Activated naive CD4-positive, alpha-beta T cell treated with anti-CD3 and anti-CD28 coated beads, Interleukin-2, amount 50 U/mL, for 24 hours (primary cell): ENCODE data around the gene SYTL2.
"Not testable (repeated sequence)": the region's sequence is repeated elsewhere in the genome, so short reads cannot be mapped to it uniquely, and the experiment has no call there.

Experiments
- H3K27ac Mint-ChIP-seq: one replicate; pipeline ENCODE4 v1.8.0; 2021; ENCODE audit warnings: mild to moderate bottlenecking, mixed read lengths
- H3K27me3 Mint-ChIP-seq: one replicate; pipeline ENCODE4 v1.8.0; 2021; ENCODE audit warnings: mixed read lengths
- H3K36me3 Mint-ChIP-seq: one replicate; pipeline ENCODE4 v1.8.0; 2021; ENCODE audit warnings: mixed read lengths
- H3K4me1 Mint-ChIP-seq: one replicate; pipeline ENCODE4 v1.8.0; 2021; ENCODE audit warnings: mixed read lengths
- H3K4me3 Mint-ChIP-seq: one replicate; pipeline ENCODE4 v1.8.0; 2021; ENCODE audit warnings: mild to moderate bottlenecking, mixed read lengths
- H3K9me3 Mint-ChIP-seq: one replicate; pipeline ENCODE4 v1.8.0; 2021; ENCODE audit warnings: mixed read lengths

Gene SYTL2

GRCh38 chr11:85680897-85681296, 130.0 kb downstream of the SYTL2 start:
- Mint-ChIP-seq H3K9me3 (no peaks in the 10 kb centered on the region), H3K27ac (no peak overlapping the region), H3K4me1 (peaks cover 19% of the 10 kb centered on the region), H3K36me3 (no peaks in the 10 kb centered on the region), H3K27me3 (peaks cover 1% of the 10 kb centered on the region), H3K4me3 (no peak overlapping the region)

DNA sequence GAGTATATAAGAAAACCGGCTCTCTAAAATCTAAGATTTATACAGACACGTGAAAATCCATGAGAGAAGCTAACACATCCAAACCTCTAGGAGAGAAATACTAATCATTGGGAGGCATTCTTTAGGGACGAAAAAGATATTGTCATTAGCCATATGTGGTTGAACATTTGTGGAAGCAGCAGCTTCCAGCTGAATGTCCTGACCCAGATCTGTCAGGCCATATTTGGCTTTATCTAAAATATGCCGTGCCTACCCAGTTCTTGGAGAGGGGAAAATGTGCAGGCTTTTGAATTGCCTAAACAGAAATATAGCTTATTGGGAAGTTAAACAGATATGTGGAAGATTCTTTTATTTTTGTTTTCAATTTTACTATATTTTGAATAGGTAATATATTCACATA, 131.4 kb downstream of the SYTL2 start:
- no peak overlapping the region for H3K4me3 Mint-ChIP-seq
- peaks cover 19% of the 10 kb centered on the region for H3K4me1 Mint-ChIP-seq
- H3K27ac Mint-ChIP-seq = no peak overlapping the region
- peaks cover 1% of the 10 kb centered on the region for H3K27me3 Mint-ChIP-seq
- no peaks in the 10 kb centered on the region for H3K9me3 Mint-ChIP-seq
- no peaks in the 10 kb centered on the region for H3K36me3 Mint-ChIP-seq

- Mint-ChIP-seq H3K36me3 (no peaks in the 10 kb centered on the region), H3K9me3 (peaks cover 5% of the 10 kb centered on the region), H3K4me3 (no peak overlapping the region), H3K27ac (no peak overlapping the region), H3K4me1 (no peaks in the 10 kb centered on the region), H3K27me3 (no peaks in the 10 kb centered on the region)
Measured at GRCh38 chr11:85673393-85673792, 137.5 kb downstream of the SYTL2 start.

DNA sequence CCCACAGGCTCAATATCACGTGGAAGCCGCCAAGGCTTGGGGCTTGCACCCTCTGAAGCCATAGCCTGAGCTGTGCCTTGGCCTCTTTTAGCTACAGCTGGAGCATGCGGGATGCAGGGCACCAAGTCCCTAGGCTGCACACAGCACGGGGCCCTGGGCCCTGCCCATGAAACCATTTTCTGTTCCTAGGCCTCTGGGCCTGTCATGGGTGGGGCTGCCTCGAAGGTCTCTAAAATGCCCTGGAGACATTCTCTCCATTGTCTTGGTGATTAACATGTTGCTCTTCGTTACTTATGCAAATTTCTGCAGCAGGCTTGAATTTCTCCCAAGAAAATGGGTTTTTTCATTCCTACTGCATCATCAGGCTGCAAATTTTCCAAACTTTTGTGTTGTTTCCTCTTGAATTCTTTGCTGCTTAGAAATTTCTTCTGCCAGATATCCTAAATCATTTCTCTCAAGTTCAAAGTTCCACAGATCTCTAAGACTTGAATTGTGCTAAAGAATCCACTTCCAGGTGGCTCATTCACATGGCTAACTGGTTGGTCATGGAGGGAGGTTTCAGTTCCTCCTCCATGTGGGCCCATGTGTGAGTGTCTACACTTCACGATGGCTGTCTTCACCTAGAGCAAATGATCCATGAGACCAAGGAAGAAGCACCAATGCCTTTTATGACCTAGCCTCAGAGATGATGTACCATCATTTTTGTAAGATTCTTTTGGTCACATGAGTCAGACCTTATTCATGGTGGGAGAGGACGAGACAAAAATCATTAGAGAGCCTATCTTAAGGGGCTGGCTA, 138.6 kb downstream of the SYTL2 start:
- no peaks in the 10 kb centered on the region for H3K4me1 Mint-ChIP-seq
- no peaks in the 10 kb centered on the region for H3K36me3 Mint-ChIP-seq
- H3K9me3 Mint-ChIP-seq = peaks cover 5% of the 10 kb centered on the region
- H3K4me3 Mint-ChIP-seq = no peak overlapping the region
- H3K27ac Mint-ChIP-seq = no peak overlapping the region
- H3K27me3 Mint-ChIP-seq = no peaks in the 10 kb centered on the region

DNA sequence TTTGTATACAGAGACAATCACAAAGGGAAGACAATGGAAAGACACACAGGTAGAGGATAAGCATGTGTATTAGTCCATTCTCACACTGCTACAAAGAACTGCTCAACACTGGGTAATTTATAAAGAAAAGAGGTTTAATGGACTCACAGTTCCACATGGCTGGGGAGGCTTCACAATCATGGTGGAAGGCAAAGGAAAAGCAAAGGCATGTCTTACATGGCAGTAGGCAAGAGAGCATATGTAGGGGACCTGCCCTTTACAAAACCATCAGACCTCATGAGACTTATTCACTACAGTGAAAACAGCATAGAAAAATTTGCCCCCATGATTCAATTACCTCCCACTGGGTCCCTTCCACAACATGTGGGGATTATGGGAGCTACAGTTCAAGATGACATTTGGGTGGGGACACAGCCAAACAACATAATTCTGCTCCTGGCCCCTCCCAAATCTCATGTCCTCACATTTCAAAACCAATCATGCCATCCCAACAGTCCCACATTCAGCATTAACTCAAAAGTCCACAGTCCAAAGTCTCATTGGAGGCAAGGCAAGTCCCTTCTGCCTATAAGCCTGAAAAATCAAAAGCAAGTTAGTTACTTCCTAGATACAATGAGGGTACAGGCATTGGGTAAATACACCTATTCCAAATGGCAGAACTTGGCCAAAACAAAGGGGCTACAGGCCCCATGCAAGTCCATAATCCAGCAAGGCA, 139.8 kb downstream of the SYTL2 start:
- not testable (repeated sequence) for H3K27me3 Mint-ChIP-seq, H3K27ac Mint-ChIP-seq

GRCh38 chr11:85668157-85668556, 142.8 kb downstream of the SYTL2 start:
- H3K36me3 Mint-ChIP-seq = peaks cover 6% of the 10 kb centered on the region
- H3K4me3 Mint-ChIP-seq = no peak overlapping the region
- H3K9me3 Mint-ChIP-seq = no peaks in the 10 kb centered on the region
- H3K4me1 Mint-ChIP-seq = peaks cover 13% of the 10 kb centered on the region
- H3K27ac Mint-ChIP-seq = no peak overlapping the region
- H3K27me3 Mint-ChIP-seq = no peaks in the 10 kb centered on the region

More for the DNA sequence above, 139.8 kb downstream of the SYTL2 start:
- not testable (repeated sequence) for H3K4me1 Mint-ChIP-seq, H3K9me3 Mint-ChIP-seq, H3K4me3 Mint-ChIP-seq, H3K36me3 Mint-ChIP-seq

- no peaks in the 10 kb centered on the region for H3K9me3 Mint-ChIP-seq
- H3K27me3 Mint-ChIP-seq = no peaks in the 10 kb centered on the region
- no peak overlapping the region for H3K4me3 Mint-ChIP-seq
- peaks cover 7% of the 10 kb centered on the region for H3K36me3 Mint-ChIP-seq
- H3K4me1 Mint-ChIP-seq = peaks cover 18% of the 10 kb centered on the region
- no peak overlapping the region for H3K27ac Mint-ChIP-seq
Measured at GRCh38 chr11:85666687-85667086, 144.3 kb downstream of the SYTL2 start.

- Mint-ChIP-seq H3K27ac (peak overlapping the region; percentile 90), H3K36me3 (peaks cover 14% of the 10 kb centered on the region), H3K4me1 (peaks cover 26% of the 10 kb centered on the region), H3K9me3 (no peaks in the 10 kb centered on the region), H3K4me3 (peak overlapping the region; percentile 99), H3K27me3 (no peaks in the 10 kb centered on the region)
Measured at GRCh38 chr11:85665733-85666132, 145.2 kb downstream of the SYTL2 start.

- no peaks in the 10 kb centered on the region for H3K27me3 Mint-ChIP-seq
- peak within 1 kb of the TSS; percentile 99 for H3K27ac Mint-ChIP-seq
- H3K4me3 Mint-ChIP-seq = peak within 1 kb of the TSS; percentile 99
- H3K4me1 Mint-ChIP-seq = peaks cover 35% of the 10 kb centered on the region
- peaks cover 16% of the 10 kb centered on the region for H3K36me3 Mint-ChIP-seq
- no peaks in the 10 kb centered on the region for H3K9me3 Mint-ChIP-seq
Measured at GRCh38 chr11:85664615-85665481, 146.1 kb downstream of the SYTL2 start, which contains the start of gene CREBZF. Gene CREBZF, minus strand, starts transcription at chr11:85665129. Its CDS starts 254 bp downstream, at chr11:85664875.

GRCh38 chr11:85663753-85664614, 147.0 kb downstream of the SYTL2 start:
- peak overlapping the region; percentile 99 for H3K4me3 Mint-ChIP-seq
- peaks cover 44% of the 10 kb centered on the region for H3K4me1 Mint-ChIP-seq
- H3K27ac Mint-ChIP-seq = peak overlapping the region; percentile 99
- no peaks in the 10 kb centered on the region for H3K27me3 Mint-ChIP-seq
- H3K36me3 Mint-ChIP-seq = peaks cover 19% of the 10 kb centered on the region
- no peaks in the 10 kb centered on the region for H3K9me3 Mint-ChIP-seq

DNA sequence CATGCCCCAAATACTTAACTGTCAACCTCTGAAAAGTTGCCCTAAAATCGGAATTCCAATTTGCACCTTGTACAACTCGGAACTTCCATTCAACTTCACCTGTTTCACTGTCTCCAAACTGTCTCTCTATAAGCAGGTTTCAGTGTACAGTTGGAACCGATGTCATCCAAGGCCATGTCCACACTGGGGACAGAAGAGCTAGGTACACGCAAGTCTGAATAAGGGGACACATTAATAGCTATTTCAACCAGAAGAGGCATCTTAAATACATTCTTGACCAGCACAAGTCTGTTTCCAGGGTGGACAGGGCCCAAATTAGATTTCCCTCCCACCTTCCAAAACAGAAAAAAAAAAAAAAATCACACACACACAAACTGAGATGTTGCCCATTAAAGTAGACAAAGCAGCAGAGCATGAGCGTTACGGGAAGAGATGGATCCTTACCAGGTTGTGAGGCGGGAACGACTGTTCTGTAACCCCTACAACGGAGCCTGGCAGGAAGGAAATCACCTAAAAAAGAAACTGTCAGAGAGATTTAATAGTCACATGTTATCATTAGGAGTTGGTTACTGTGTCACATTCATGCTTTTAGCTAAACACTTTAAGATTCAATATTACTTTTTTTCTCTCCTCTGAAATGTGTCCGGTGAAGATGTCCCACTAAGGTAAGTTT, 147.7 kb downstream of the SYTL2 start:
- Mint-ChIP-seq H3K9me3 (no peaks in the 10 kb centered on the region), H3K27me3 (no peaks in the 10 kb centered on the region), H3K4me3 (peak overlapping the region; percentile 99), H3K36me3 (peaks cover 19% of the 10 kb centered on the region), H3K4me1 (peaks cover 51% of the 10 kb centered on the region), H3K27ac (peak overlapping the region; percentile 99)

DNA sequence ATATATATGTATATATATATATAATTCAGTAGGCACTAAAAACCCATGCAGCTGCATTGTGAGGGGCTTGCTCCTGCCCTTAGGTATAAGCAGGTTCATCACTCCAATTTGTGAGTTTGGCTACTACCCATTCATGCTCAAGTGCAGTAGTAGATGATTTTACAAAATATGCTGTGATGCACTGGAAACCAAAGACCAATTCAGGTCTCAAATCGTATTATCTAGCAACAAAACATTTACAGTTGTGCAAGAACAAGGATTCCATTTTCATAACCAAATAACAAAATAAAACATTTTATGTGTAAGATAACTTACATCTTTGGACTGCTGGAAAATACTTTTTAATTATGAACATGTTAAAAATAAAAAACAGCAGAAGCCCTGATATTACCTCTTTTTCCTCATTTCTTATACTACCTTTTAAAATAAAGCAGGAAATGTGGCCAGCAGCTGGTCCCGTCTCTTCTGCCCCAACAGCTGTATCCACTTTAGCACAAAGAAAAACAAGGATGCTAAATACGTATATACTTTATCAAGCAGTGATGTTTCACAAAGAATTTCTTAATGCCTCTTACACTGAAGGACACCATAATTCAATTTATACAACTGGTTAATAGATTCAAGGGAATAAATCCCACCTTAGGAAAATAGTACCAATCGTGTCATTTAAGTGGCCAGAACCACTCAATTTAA, 148.8 kb downstream of the SYTL2 start:
- Mint-ChIP-seq H3K4me1 (peaks cover 60% of the 10 kb centered on the region), H3K9me3 (no peaks in the 10 kb centered on the region), H3K36me3 (peaks cover 20% of the 10 kb centered on the region), H3K4me3 (peak overlapping the region; percentile 99), H3K27ac (no peak overlapping the region), H3K27me3 (no peaks in the 10 kb centered on the region)

DNA sequence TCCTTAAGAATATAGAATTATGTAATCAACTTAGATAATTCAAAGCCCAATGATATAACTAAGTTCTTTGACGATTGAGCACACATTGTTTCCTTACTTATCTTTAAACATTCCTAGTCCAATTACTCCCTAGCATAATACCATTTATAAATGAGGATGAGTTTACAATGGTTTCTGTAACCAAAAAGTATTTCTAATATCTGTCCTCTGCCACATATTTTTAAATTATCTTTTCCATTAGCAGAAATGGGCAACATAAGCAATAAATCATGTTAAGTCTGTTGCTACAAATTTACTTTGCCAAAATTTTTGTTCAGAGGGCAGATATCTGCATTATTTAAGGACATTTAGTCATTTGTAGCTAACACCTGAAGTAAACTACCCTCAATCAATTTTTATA, 152.8 kb downstream of the SYTL2 start:
- Mint-ChIP-seq H3K27me3 (no peaks in the 10 kb centered on the region), H3K4me1 (peaks cover 61% of the 10 kb centered on the region), H3K4me3 (no peak overlapping the region), H3K36me3 (peaks cover 16% of the 10 kb centered on the region), H3K9me3 (no peaks in the 10 kb centered on the region), H3K27ac (no peak overlapping the region)

- Mint-ChIP-seq H3K4me1 (peaks cover 66% of the 10 kb centered on the region), H3K27me3 (no peaks in the 10 kb centered on the region), H3K27ac (peak overlapping the region; percentile 90), H3K4me3 (no peak overlapping the region), H3K36me3 (peaks cover 18% of the 10 kb centered on the region), H3K9me3 (no peaks in the 10 kb centered on the region)
Measured at GRCh38 chr11:85656777-85657176, 154.2 kb downstream of the SYTL2 start.
